Esophagus muscularis mucosa (tissue), 3 donors: Measurements from ENCODE around the gene PEX10.

ENCODE experiments used
- POLR2A ChIP-seq: fragments of 450-650 bp; IDR thresholded peaks from one replicate; pipeline ENCODE4 v1.6.1; 2017; ENCODE audit warnings: antibody characterized with exemption, moderate library complexity, mild to moderate bottlenecking, low read depth
- POLR2AphosphoS5 ChIP-seq, 2 donors: sonication (generic); formaldehyde crosslinking; IDR thresholded peaks; one replicate each; pipeline ENCODE4 v1.6.1; 2017; ENCODE audit warnings: antibody characterized with exemption in 2 of 2
- TF ChIP-seq, protein P1 (sequence below), 3 experiments: fragments of 200-600 bp in 2 of 3; fragments of 450-650 bp in 1 of 3; sonication (generic) in 2 of 3; IDR thresholded peaks; one replicate each; pipeline ENCODE4 v1.5.1; 2017 to 2019; ENCODE audit warnings: antibody characterized with exemption in 3 of 3, mild to moderate bottlenecking in 2 of 3, moderate library complexity in 1 of 3

DNA sequence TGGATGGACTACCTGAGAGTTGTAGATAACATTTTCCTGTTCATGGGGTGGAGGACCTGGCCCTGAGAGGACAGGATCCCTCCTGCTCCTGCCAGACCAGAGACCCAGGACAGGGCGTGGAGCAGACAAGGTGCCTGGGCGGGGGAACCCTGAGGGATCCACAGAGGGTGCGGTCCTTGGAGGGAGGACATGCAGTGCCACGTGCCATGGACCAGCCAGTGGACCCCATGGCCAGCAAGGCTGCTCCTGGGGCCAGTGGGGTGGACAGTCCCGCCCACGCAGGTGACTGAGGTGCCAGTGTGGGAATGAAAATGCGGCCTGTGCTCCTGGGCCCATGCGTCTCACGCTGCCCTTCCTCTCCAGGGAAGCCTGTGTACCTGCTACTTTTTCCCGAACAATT, 17.1 kb downstream of the PEX10 start:
- TF ChIP-seq, protein P1, sequence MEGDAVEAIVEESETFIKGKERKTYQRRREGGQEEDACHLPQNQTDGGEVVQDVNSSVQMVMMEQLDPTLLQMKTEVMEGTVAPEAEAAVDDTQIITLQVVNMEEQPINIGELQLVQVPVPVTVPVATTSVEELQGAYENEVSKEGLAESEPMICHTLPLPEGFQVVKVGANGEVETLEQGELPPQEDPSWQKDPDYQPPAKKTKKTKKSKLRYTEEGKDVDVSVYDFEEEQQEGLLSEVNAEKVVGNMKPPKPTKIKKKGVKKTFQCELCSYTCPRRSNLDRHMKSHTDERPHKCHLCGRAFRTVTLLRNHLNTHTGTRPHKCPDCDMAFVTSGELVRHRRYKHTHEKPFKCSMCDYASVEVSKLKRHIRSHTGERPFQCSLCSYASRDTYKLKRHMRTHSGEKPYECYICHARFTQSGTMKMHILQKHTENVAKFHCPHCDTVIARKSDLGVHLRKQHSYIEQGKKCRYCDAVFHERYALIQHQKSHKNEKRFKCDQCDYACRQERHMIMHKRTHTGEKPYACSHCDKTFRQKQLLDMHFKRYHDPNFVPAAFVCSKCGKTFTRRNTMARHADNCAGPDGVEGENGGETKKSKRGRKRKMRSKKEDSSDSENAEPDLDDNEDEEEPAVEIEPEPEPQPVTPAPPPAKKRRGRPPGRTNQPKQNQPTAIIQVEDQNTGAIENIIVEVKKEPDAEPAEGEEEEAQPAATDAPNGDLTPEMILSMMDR (IDR thresholded peaks at IDR 0.05), result no peak
- TF ChIP-seq POLR2AphosphoS5 (IDR thresholded peaks at IDR 0.05) (no peak), POLR2A (no peak)
